ENCODE data around the gene UBE2E3. TPM values are rescaled to one million over a fixed set of nuclear protein-coding genes. Genes with fewer than 3 reads are reported as not detected.

Gene UBE2E3
- total RNA-seq, 4 donors from 2014 or later = 23.6 to 65.4 (median 49.0) TPM

- 80 to 86% methylated on average over 2 of the region's 2 CpGs for WGBS, 2 donors
- H3K36me3 ChIP-seq = no peaks in the 10 kb centered on the region
- no peak overlapping the region for H3K4me3 ChIP-seq
- peaks cover 0 to 10% (median 0%) of the 10 kb centered on the region in 3 donors for H3K4me1 ChIP-seq
- no peaks in the 10 kb centered on the region for H3K27me3 ChIP-seq
- H3K27ac ChIP-seq = no peak overlapping the region
- no peaks in the 10 kb centered on the region for H3K9me3 ChIP-seq
- TF ChIP-seq POLR2A (IDR thresholded peaks at IDR 0.05) = no peak
- DNase-seq = no peak
- intact Hi-C loops (cut with DNase I) = no loop called here
Measured at GRCh38 chr2:180975585-180975984, 4.8 kb upstream of the UBE2E3 start.

DNA sequence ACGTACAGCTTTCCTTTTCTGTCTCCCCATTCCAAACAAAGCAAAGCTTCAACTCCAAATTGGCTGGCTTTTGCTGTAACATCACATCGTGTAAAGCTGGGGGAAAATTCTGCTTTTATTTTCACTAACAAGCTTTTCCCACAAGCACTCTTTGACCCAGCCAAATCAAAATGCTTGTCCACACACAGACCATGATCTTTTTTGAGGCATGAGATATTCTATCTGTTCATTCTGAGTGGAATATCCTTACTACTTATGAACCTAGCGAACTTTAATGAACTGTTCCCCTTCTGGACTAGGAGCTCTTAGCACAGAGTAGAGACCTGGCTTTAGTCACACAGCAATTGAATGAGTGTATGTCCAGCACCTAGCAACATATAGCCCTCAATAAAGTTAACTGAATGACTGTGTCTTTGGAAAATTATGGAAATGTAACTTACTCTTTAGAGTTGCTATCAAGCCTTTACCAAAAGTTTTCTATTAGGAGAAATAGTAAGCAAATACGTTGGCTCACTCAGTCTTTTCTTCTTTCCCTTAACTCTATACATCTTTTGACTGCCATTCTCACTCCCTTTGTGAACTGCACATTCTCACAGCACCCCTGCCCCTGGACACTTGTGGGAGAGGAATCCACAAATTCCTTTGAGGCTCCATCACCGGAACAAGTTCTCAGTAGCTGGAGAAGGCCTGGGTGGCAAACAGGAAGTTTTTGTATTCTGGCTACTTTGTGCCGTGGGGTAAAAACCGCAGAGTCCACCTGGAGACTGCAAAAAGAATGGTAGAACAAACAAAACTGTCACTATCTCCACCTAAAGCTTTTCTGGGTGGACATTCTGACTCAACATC is 1.3 kb upstream of the UBE2E3 start:
- no peak for TF ChIP-seq POLR2A (IDR thresholded peaks at IDR 0.05)
- TF ChIP-seq, protein P1, sequence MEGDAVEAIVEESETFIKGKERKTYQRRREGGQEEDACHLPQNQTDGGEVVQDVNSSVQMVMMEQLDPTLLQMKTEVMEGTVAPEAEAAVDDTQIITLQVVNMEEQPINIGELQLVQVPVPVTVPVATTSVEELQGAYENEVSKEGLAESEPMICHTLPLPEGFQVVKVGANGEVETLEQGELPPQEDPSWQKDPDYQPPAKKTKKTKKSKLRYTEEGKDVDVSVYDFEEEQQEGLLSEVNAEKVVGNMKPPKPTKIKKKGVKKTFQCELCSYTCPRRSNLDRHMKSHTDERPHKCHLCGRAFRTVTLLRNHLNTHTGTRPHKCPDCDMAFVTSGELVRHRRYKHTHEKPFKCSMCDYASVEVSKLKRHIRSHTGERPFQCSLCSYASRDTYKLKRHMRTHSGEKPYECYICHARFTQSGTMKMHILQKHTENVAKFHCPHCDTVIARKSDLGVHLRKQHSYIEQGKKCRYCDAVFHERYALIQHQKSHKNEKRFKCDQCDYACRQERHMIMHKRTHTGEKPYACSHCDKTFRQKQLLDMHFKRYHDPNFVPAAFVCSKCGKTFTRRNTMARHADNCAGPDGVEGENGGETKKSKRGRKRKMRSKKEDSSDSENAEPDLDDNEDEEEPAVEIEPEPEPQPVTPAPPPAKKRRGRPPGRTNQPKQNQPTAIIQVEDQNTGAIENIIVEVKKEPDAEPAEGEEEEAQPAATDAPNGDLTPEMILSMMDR (IDR thresholded peaks at IDR 0.05) = no peak
- intact Hi-C loops (cut with DNase I) = no loop called here
- Histone ChIP-seq H3K27ac (peak overlapping the region; percentile 80 to 92 (median 86)), H3K4me1 (peaks cover 0 to 36% (median 13%) of the 10 kb centered on the region in 3 donors), H3K9me3 (no peaks in the 10 kb centered on the region), H3K36me3 (no peaks in the 10 kb centered on the region), H3K4me3 (peak overlapping the region in 3 of 4 donors; percentile 64 to 86 (median 82)), H3K27me3 (no peaks in the 10 kb centered on the region)
- 46 to 53% methylated on average over 6 of the region's 7 CpGs for WGBS, 2 donors
- DNase-seq = no peak

DNA sequence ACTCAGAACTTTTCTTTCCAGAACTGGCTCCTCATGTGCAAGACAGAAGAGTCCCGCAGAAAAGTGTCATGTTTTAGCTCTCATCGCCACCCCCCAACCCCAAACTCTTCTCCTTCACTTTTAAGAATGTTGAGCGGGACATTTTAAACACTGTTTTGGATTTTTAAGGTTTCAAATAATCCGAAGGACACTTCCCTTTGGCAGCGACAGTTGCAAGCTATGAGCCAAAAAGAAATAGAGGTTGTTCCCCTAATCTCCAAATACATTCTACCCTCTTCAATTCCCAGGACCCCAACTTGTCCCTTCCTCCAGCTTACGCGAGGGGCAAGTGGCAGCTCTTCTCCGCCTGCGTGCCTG is 678 bp upstream of the UBE2E3 start:
- Histone ChIP-seq H3K27ac (peak overlapping the region; percentile 80 to 92 (median 86)), H3K4me3 (peak overlapping the region; percentile 64 to 86 (median 75)), H3K9me3 (no peaks in the 10 kb centered on the region), H3K27me3 (no peaks in the 10 kb centered on the region), H3K36me3 (no peaks in the 10 kb centered on the region), H3K4me1 (peaks cover 0 to 42% (median 17%) of the 10 kb centered on the region in 3 donors)
- intact Hi-C loops (cut with DNase I) = no loop called here
- WGBS, 2 donors = 21 to 25% methylated on average over 6 to 7 of the region's 9 CpGs
- no peak for DNase-seq
- TF ChIP-seq POLR2A (IDR thresholded peaks at IDR 0.05) = no peak
- TF ChIP-seq, protein P1 (IDR thresholded peaks at IDR 0.05) = no peak

- H3K4me1 ChIP-seq = peaks cover 0 to 52% (median 17%) of the 10 kb centered on the region in 3 donors
- WGBS, 2 donors = 0% methylated on average over 21 to 31 of the region's 81 CpGs
- TF ChIP-seq, protein P1 (IDR thresholded peaks at IDR 0.05) = no peak
- TF ChIP-seq POLR2A (IDR thresholded peaks at IDR 0.05) = no peak
- intact Hi-C loops (cut with DNase I) = no loop called here
- H3K27ac ChIP-seq = peak overlapping the region; percentile 80 to 92 (median 86)
- H3K9me3 ChIP-seq = no peaks in the 10 kb centered on the region
- peak overlapping the region; percentile 64 to 86 (median 75) for H3K4me3 ChIP-seq
- no peaks in the 10 kb centered on the region for H3K36me3 ChIP-seq
- DNase-seq = no peak
- H3K27me3 ChIP-seq = no peaks in the 10 kb centered on the region
Measured at GRCh38 chr2:180980943-180981911, 822 bp downstream of the UBE2E3 start.

GRCh38 chr2:180983468-180984242 is 3.2 kb downstream of the UBE2E3 start:
- H3K9me3 ChIP-seq = no peaks in the 10 kb centered on the region
- no peaks in the 10 kb centered on the region for H3K36me3 ChIP-seq
- TF ChIP-seq, protein P1 (IDR thresholded peaks at IDR 0.05) = peak in 3 of 6 experiments; percentile 11 to 16 (median 15)
- TF ChIP-seq POLR2A (IDR thresholded peaks at IDR 0.05) = no peak
- peak overlapping the region in 1 of 4 donors; percentile 29 for H3K4me3 ChIP-seq
- intact Hi-C loops (cut with DNase I) = no loop called here
- DNase-seq = no peak
- no peaks in the 10 kb centered on the region for H3K27me3 ChIP-seq
- peaks cover 0 to 53% (median 17%) of the 10 kb centered on the region in 3 donors for H3K4me1 ChIP-seq
- H3K27ac ChIP-seq = no peak overlapping the region

Data from esophagus squamous epithelium (tissue), 5 donors.